Measurements from ENCODE around the gene SMIM38. TPM values are rescaled to one million over a fixed set of nuclear protein-coding genes. Genes with fewer than 3 reads are reported as not detected.
A peak's percentile ranks its signal among the peaks of the same experiment; 100 is the strongest.

The SMIM38 gene
- total and polyA plus RNA-seq, 9 of the 15 experiments (the other 6 are each of a cell fraction or from before 2014, with no cell fraction given): 0.07 to 1.2 (median 0.21) TPM; not detected in 2

- no peak for TF ChIP-seq PTRF (tag; IDR thresholded peaks at IDR 0.05)
- TF ChIP-seq SUPT5H (IDR thresholded peaks at IDR 0.05): no peak
- TF ChIP-seq MYC (IDR thresholded peaks at IDR 0.05; ENCODE audit: low read depth, low read length): 0 out of 2 replicates have a peak, but pooled peaks have one; percentile 15
- TF ChIP-seq MYC (CRISPR knock-in tag; IDR thresholded peaks at IDR 0.05; ENCODE audit: borderline replicate concordance, low read depth): no peak
- no peak for TF ChIP-seq CBX3 (IDR thresholded peaks at IDR 0.05; ENCODE audit: borderline replicate concordance in 1 of 2, low read length in 2 of 2)
- TF ChIP-seq HIVEP1 (CRISPR knock-in tag; IDR thresholded peaks at IDR 0.05): no peak
- TF ChIP-seq NR2C1 (IDR thresholded peaks at IDR 0.05): no peak
- 0 out of 2 replicates have a peak, but pooled peaks have one; percentile 14 for TF ChIP-seq NR2C1 (tag; IDR thresholded peaks at IDR 0.05)
- TF ChIP-seq PHTF2 (CRISPR knock-in tag; IDR thresholded peaks at IDR 0.05): no peak
- no peak for TF ChIP-seq CHCHD3 (CRISPR knock-in tag; IDR thresholded peaks at IDR 0.05)
- TF ChIP-seq CBX1 (IDR thresholded peaks at IDR 0.05; ENCODE audit: low read depth): no peak
- TF ChIP-seq, protein P1, sequence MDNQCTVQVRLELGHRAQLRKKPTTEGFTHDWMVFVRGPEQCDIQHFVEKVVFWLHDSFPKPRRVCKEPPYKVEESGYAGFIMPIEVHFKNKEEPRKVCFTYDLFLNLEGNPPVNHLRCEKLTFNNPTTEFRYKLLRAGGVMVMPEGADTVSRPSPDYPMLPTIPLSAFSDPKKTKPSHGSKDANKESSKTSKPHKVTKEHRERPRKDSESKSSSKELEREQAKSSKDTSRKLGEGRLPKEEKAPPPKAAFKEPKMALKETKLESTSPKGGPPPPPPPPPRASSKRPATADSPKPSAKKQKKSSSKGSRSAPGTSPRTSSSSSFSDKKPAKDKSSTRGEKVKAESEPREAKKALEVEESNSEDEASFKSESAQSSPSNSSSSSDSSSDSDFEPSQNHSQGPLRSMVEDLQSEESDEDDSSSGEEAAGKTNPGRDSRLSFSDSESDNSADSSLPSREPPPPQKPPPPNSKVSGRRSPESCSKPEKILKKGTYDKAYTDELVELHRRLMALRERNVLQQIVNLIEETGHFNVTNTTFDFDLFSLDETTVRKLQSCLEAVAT (IDR thresholded peaks at IDR 0.05): no peak
- TF ChIP-seq RBFOX2 (IDR thresholded peaks at IDR 0.05; ENCODE audit: low read depth, low read length): no peak
- TF ChIP-seq ZNF274 (IDR thresholded peaks at IDR 0.05; ENCODE audit: borderline replicate concordance, low read depth, low read length): no peak
- peak; percentile 50; a peak in 2 of 4 replicates for TF ChIP-seq SIX5 (IDR thresholded peaks at IDR 0.05; ENCODE audit: borderline replicate concordance in 1 of 2, insufficient read depth in 1 of 2, low read depth in 1 of 2, low read length in 2 of 2)
- TF ChIP-seq COPS2 (conservative IDR thresholded peaks at IDR 0.05): no peak
- TF ChIP-seq ZNF695 (CRISPR knock-in tag; IDR thresholded peaks at IDR 0.05): no peak
- TF ChIP-seq TAF9B (IDR thresholded peaks at IDR 0.05; ENCODE audit: partially characterized antibody): no peak
- TF ChIP-seq ZBTB40 (IDR thresholded peaks at IDR 0.05): no peak
- TF ChIP-seq ZBTB40 (CRISPR knock-in tag; IDR thresholded peaks at IDR 0.05): no peak
- TF ChIP-seq BACH1 (tag; IDR thresholded peaks at IDR 0.05): no peak
- TF ChIP-seq LEF1 (IDR thresholded peaks at IDR 0.05): no peak
Measured at GRCh38 chr11:69172674-69173073, 16.9 kb downstream of the SMIM38 start (continued).
